ENCODE results near the gene SEMA6B. TPM values are rescaled to one million over a fixed set of nuclear protein-coding genes. Genes with fewer than 3 reads are reported as not detected.

SEMA6B gene
- total and polyA plus RNA-seq, 10 of the 15 experiments (the other 5 are each of a cell fraction or from before 2014, with no cell fraction given): 0.13 TPM; not detected in 9

- 98% methylated on average over 15 of the region's 15 CpGs for WGBS (ENCODE audit: insufficient coverage, insufficient replicate concordance, low lambda C conversion rate, missing lambda C conversion rate)
- no peaks in the 10 kb centered on the region for H3K27me3 ChIP-seq (replicated peaks in 1 of 2; ENCODE audit: control insufficient read depth in 2 of 2, insufficient read depth in 2 of 2, low read length in 1 of 2)
- ATAC-seq: no peak
- ChIA-PET CTCF (no interaction called here), SMC1A (ENCODE audit: uncharacterized antibody, unreplicated experiment) (no interaction called here), RAD21 (ENCODE audit: unreplicated experiment) (no interaction called here), POLR2A (no interaction called here)
- no peaks in the 10 kb centered on the region for H3K4me1 ChIP-seq (ENCODE audit: control insufficient read depth, insufficient read depth, low read length)
- TF ChIP-seq HDGF (IDR thresholded peaks at IDR 0.05): no peak
- no peak for TF ChIP-seq RBBP5 (conservative IDR thresholded peaks at IDR 0.05)
- TF ChIP-seq, protein P1, sequence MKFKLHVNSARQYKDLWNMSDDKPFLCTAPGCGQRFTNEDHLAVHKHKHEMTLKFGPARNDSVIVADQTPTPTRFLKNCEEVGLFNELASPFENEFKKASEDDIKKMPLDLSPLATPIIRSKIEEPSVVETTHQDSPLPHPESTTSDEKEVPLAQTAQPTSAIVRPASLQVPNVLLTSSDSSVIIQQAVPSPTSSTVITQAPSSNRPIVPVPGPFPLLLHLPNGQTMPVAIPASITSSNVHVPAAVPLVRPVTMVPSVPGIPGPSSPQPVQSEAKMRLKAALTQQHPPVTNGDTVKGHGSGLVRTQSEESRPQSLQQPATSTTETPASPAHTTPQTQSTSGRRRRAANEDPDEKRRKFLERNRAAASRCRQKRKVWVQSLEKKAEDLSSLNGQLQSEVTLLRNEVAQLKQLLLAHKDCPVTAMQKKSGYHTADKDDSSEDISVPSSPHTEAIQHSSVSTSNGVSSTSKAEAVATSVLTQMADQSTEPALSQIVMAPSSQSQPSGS (IDR thresholded peaks at IDR 0.05; ENCODE audit: low read length): no peak
- no peak for TF ChIP-seq REST (IDR thresholded peaks at IDR 0.05; ENCODE audit: low read depth, low read length)
- TF ChIP-seq NFXL1 (IDR thresholded peaks at IDR 0.05; ENCODE audit: borderline replicate concordance): no peak
- TF ChIP-seq CBX5 (IDR thresholded peaks at IDR 0.05; ENCODE audit: low read depth): no peak
- no peak for TF ChIP-seq SMAD5 (IDR thresholded peaks at IDR 0.05; ENCODE audit: low read depth)
- no peak for TF ChIP-seq POU2F2 (IDR thresholded peaks at IDR 0.05; ENCODE audit: borderline replicate concordance, low read depth, low read length)
- TF ChIP-seq CEBPZ (IDR thresholded peaks at IDR 0.05; ENCODE audit: low read depth, low read length): no peak
- TF ChIP-seq SPI1 (IDR thresholded peaks at IDR 0.05; ENCODE audit: borderline replicate concordance, insufficient read depth, low read depth, low read length): no peak
- no peak for TF ChIP-seq ZNF24 (IDR thresholded peaks at IDR 0.05)
- no peak for TF ChIP-seq SMC3 (IDR thresholded peaks at IDR 0.05; ENCODE audit: borderline replicate concordance, low read length)
- no peak for TF ChIP-seq ETV6 (conservative IDR thresholded peaks at IDR 0.05 in 1 of 2, IDR thresholded peaks at IDR 0.05 in 1 of 2; ENCODE audit: borderline replicate concordance in 1 of 2, low read depth in 1 of 2)
- no peak for TF ChIP-seq RUNX3 (IDR thresholded peaks at IDR 0.05; ENCODE audit: low read length)
- DNase-seq (ENCODE audit: low read depth, low spot score): no peak
- in situ Hi-C loops (cut with MboI): no loop called here
- H3K4me3 ChIP-seq: no peak overlapping the region
- H3K79me2 ChIP-seq (ENCODE audit: control insufficient read depth, insufficient read depth, low read length): no peaks in the 10 kb centered on the region
- no peaks in the 10 kb centered on the region for H4K20me1 ChIP-seq (ENCODE audit: control insufficient read depth, insufficient read depth)
- no peaks in the 10 kb centered on the region for H3K9me3 ChIP-seq (replicated peaks; ENCODE audit: control insufficient read depth, insufficient read depth, low read length)
- peaks cover 0 to 2% of the 10 kb centered on the region in 2 experiments; a peak in 2 of 4 replicates for H3K36me3 ChIP-seq (ENCODE audit: control insufficient read depth in 2 of 2, insufficient read depth in 2 of 2, low read length in 1 of 2)
- BruUV-seq (replicated peaks): no TSS peak
- FAIRE-seq: no peak
- H3K27ac ChIP-seq (ENCODE audit: control insufficient read depth, insufficient read depth): no peak overlapping the region
- no peak overlapping the region for H3K4me2 ChIP-seq (ENCODE audit: control insufficient read depth, insufficient read depth)
- H2AFZ ChIP-seq (ENCODE audit: control insufficient read depth, low read depth, low read length): no peak overlapping the region
- intact Hi-C loops (cut with micrococcal nuclease; ENCODE audit: unreplicated experiment): no loop called here
- no peak overlapping the region for H3K9ac ChIP-seq (ENCODE audit: control insufficient read depth, insufficient read depth, low read length)
These were observed 59.6 kb downstream of the SEMA6B start for GRCh38 chr19:4499855-4500254.

Measured in GM12878 (cell line).